ENCODE measurements around the gene GNGT2. TPM values are rescaled to one million over a fixed set of nuclear protein-coding genes. Genes with fewer than 3 reads are reported as not detected.

The GNGT2 gene
- polyA plus RNA-seq, 4 donors: 1.9 to 3.5 (median 3.0) TPM; not detected in 1

- Histone ChIP-seq H3K4me3 (ENCODE audit: low read depth in 1 of 3, low read length in 3 of 3) (no peak overlapping the region), H3K9me3 (ENCODE audit: control insufficient read depth in 2 of 2, insufficient read depth in 1 of 2, low read depth in 1 of 2, low read length in 1 of 2) (no peaks in the 10 kb centered on the region), H3K27me3 (ENCODE audit: control insufficient read depth in 3 of 3, insufficient read depth in 3 of 3, low read length in 3 of 3) (no peaks in the 10 kb centered on the region), H3K4me1 (ENCODE audit: control insufficient read depth in 3 of 3, insufficient read depth in 2 of 3, low read depth in 1 of 3, low read length in 2 of 3) (no peaks in the 10 kb centered on the region), H3K27ac (ENCODE audit: low read depth in 1 of 3, low read length in 2 of 3) (no peak overlapping the region), H3K36me3 (ENCODE audit: control insufficient read depth in 3 of 3, insufficient read depth in 2 of 3, low read depth in 1 of 3, low read length in 3 of 3) (no peaks in the 10 kb centered on the region)
- no peak for FAIRE-seq
- 55 to 59% (median 56%) methylated on average over 8 of the region's 8 CpGs for WGBS, 3 donors
- peak in 1 of 2 donors; percentile 23 for DNase-seq
Measured at GRCh38 chr17:49157784-49158183, 52.6 kb downstream of the GNGT2 start.

GRCh38 chr17:49156256-49156655 is 54.1 kb downstream of the GNGT2 start:
- 81 to 90% (median 82%) methylated on average over 11 of the region's 11 CpGs for WGBS, 3 donors
- Histone ChIP-seq H3K36me3 (ENCODE audit: control insufficient read depth in 3 of 3, insufficient read depth in 2 of 3, low read depth in 1 of 3, low read length in 3 of 3) (no peaks in the 10 kb centered on the region), H3K4me3 (ENCODE audit: low read depth in 1 of 3, low read length in 3 of 3) (no peak overlapping the region), H3K27ac (ENCODE audit: low read depth in 1 of 3, low read length in 2 of 3) (no peak overlapping the region), H3K4me1 (ENCODE audit: control insufficient read depth in 3 of 3, insufficient read depth in 2 of 3, low read depth in 1 of 3, low read length in 2 of 3) (no peaks in the 10 kb centered on the region), H3K27me3 (ENCODE audit: control insufficient read depth in 3 of 3, insufficient read depth in 3 of 3, low read length in 3 of 3) (no peaks in the 10 kb centered on the region), H3K9me3 (ENCODE audit: control insufficient read depth in 2 of 2, insufficient read depth in 1 of 2, low read depth in 1 of 2, low read length in 1 of 2) (no peaks in the 10 kb centered on the region)
- FAIRE-seq (no peak), DNase-seq (no peak)

Other genes starting within 250 kb of the GNGT2 start
- gene GIP, start 242.0 kb downstream of the GNGT2 start, polyA plus RNA-seq: 100 to 1,000 TPM in 1 of 4 donors, 10 to 100 TPM in 2, not detected in 1; 40.0 to 167 (median 65.1) TPM
- gene IGF2BP1, start 213.2 kb downstream of the GNGT2 start, polyA plus RNA-seq: 10 to 100 TPM in 1 of 4 donors, under 1 TPM in 2, not detected in 1; 0.30 to 34.0 (median 0.45) TPM
- gene B4GALNT2, start 77.8 kb downstream of the GNGT2 start, polyA plus RNA-seq: 1 to 10 TPM in 1 of 4 donors, under 1 TPM in 3; 0.13 to 3.2 (median 0.72) TPM
- gene ABI3, start 133 bp upstream of the GNGT2 start, polyA plus RNA-seq: 10 to 100 TPM in 1 of 4 donors, 1 to 10 TPM in 3; 2.7 to 18.6 (median 8.7) TPM
- under 1 TPM in 3 of 4 donors, not detected in 1; 0.54 to 0.92 (median 0.64) TPM for gene PHOSPHO1, start 20.2 kb upstream of the GNGT2 start, polyA plus RNA-seq
- 10 to 100 TPM in 3 of 4 donors, 1 to 10 TPM in 1; 8.6 to 27.3 (median 17.6) TPM for gene ZNF652, start 151.7 kb upstream of the GNGT2 start, polyA plus RNA-seq
- gene PHB1, start 204.3 kb upstream of the GNGT2 start, polyA plus RNA-seq: 100 to 1,000 TPM; 108 to 301 (median 134) TPM

Data from small intestine (tissue), 7 donors.